GM12873 (cell line): ENCODE data around the gene KIF13A.

Experiments used
- TF ChIP-seq, protein P1 (sequence below): IDR thresholded peaks from 2 replicates; pipeline ENCODE4 v1.5.1; 2012; ENCODE audit warnings: low read depth, mild to moderate bottlenecking, moderate library complexity, low read length, control low read depth; ENCODE audit not compliant: insufficient read depth; ENCODE audit errors: missing control alignments

The KIF13A gene

GRCh38 chr6:17812311-17812710 lies 175.1 kb downstream of the KIF13A start:
- TF ChIP-seq, protein P1, sequence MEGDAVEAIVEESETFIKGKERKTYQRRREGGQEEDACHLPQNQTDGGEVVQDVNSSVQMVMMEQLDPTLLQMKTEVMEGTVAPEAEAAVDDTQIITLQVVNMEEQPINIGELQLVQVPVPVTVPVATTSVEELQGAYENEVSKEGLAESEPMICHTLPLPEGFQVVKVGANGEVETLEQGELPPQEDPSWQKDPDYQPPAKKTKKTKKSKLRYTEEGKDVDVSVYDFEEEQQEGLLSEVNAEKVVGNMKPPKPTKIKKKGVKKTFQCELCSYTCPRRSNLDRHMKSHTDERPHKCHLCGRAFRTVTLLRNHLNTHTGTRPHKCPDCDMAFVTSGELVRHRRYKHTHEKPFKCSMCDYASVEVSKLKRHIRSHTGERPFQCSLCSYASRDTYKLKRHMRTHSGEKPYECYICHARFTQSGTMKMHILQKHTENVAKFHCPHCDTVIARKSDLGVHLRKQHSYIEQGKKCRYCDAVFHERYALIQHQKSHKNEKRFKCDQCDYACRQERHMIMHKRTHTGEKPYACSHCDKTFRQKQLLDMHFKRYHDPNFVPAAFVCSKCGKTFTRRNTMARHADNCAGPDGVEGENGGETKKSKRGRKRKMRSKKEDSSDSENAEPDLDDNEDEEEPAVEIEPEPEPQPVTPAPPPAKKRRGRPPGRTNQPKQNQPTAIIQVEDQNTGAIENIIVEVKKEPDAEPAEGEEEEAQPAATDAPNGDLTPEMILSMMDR = no peak

DNA sequence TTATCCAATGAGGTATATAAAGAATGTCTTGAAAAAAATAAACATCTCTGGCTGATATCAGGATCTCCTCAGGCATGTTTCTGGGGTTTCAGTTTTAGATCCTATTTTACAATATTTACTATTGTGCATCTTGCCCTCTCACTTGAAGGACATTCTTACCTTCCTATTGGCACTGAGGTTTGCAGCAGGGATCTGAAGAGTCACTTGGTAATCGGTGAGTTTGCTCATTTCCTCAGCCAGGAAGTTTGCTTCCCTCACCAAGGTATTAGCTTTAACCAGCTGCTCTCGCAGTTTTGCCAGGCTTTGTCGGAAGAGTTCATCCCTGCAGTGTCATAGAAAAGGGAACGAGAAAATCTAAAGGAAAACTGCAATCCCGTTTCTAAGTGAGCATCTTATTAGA lies 178.8 kb downstream of the KIF13A start:
- TF ChIP-seq, protein P1 = no peak

- TF ChIP-seq, protein P1 = no peak
Measured at GRCh38 chr6:17803409-17803808, 184.0 kb downstream of the KIF13A start.

GRCh38 chr6:17798477-17799154 lies 188.8 kb downstream of the KIF13A start:
- TF ChIP-seq, protein P1 = no peak

- TF ChIP-seq, protein P1 = no peak
Measured at GRCh38 chr6:17790489-17790888, 196.9 kb downstream of the KIF13A start.

- TF ChIP-seq, protein P1 = no peak
Measured at GRCh38 chr6:17785094-17785787, 202.2 kb downstream of the KIF13A start.

GRCh38 chr6:17780061-17780460 lies 207.4 kb downstream of the KIF13A start:
- TF ChIP-seq, protein P1 = no peak
